Femur (tissue), 1 donor: Measurements from ENCODE around the gene ANO1.
"Not testable (repeated sequence)": the region's sequence is repeated elsewhere in the genome, so short reads cannot be mapped to it uniquely, and the experiment has no call there.

Experiments
- DNase-seq: peaks from one replicate; pipeline ENCODE4 v3.0.0-alpha.2; 2017

Gene ANO1

DNA sequence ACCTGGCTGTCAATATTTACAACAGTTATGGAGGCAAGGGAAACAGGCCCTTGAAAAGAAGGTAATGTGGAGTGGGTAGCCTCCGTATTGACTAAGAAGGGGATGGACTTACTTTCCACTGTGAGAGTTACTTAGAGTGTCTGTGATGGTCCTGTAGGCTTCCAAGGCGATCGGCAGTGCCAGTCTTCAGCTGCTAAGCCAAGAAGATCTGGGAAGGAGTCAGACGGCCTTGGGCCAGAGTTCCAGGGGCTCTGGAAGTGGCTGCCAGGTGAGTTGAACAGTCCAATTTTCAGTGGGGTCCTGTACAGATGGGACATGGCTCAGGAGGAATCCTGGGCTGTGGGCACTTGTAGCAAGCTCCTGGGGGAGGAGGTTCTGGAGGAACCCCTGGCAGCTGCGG is 139.3 kb downstream of the ANO1 start:
- not testable (repeated sequence) for DNase-seq

DNA sequence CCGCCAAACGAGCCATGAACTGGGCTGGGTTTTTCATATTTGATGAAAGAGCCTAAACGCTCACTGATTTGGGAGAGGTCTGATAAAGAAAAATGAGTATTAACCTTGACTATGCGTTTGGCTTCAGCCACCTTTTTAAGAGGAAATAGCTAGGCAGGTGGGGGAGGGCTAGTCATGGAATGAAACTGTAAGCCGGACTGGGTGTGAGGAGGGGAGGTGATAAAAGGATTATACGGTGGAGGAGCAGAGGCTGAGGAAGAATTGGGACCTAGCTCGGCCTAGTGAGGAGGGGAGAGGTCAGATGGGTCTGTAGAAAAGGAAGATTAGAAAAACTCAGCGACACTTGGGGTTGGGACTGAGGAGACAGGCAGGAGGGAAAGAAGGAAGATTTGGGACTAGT is 140.0 kb downstream of the ANO1 start:
- not testable (repeated sequence) for DNase-seq

GRCh38 chr11:70220136-70220535 is 142.0 kb downstream of the ANO1 start:
- no peak for DNase-seq

DNA sequence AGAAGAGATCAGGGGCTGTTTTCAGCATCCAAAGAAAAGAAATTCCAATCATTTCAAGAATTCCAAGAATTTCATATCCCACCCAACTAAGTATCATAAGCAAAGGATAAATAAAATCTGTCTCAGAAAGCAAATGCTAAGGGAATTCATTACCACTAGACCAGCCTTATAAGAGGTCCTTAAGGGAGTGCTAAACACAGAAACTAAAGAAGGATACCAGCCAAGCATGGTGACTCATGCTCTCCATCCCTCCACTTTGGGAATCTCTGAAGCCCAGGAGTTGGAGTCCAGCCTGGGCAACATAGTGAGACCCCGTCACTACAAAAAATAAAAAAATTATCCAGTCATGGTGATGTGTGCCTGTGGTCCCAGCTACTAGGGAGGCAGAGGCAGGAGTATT is 142.8 kb downstream of the ANO1 start:
- no peak for DNase-seq

- no peak for DNase-seq
Measured at GRCh38 chr11:70225681-70226177, 147.6 kb downstream of the ANO1 start.

- DNase-seq = no peak
Measured at GRCh38 chr11:70226183-70226582, 148.1 kb downstream of the ANO1 start.

DNA sequence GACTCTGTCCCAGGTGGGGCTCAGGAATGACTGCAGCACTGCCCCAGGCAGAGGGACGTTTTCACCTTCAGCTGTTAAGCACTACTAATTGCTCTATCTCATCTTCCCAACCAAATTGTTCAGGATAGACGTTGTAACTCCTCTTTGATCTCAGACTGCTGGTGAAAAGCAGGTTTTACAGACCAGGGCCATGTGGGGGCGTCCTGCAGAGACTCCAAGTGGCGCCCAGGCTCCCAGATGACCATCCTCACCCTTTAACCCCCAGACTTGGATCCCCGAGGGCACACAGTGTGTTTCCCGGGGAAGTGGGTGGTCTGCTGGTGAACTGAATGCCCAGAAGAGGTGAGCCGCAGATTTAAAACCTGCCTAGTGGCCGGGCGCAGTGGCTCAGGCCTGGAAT is 148.8 kb downstream of the ANO1 start:
- no peak for DNase-seq

DNA sequence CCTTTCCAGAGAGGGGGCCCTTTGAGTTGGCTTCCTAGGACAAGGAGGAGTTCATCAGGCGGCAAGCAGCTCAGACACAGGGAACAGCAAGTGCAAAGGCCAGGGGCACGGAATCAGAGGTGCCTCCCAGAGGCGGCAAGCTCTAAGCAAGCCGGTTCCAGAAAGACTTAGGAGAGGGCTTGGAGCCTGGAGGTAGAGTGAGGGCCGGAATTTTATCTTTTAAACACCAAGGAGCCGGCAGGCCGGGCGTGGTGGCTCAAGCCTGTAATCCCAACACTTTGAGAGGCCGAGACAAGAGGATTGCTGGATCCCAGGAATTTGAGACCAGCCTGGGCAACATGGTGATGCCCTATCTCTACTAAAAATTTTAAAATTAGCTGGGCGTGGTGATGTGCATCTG is 151.6 kb downstream of the ANO1 start:
- no peak for DNase-seq

DNA sequence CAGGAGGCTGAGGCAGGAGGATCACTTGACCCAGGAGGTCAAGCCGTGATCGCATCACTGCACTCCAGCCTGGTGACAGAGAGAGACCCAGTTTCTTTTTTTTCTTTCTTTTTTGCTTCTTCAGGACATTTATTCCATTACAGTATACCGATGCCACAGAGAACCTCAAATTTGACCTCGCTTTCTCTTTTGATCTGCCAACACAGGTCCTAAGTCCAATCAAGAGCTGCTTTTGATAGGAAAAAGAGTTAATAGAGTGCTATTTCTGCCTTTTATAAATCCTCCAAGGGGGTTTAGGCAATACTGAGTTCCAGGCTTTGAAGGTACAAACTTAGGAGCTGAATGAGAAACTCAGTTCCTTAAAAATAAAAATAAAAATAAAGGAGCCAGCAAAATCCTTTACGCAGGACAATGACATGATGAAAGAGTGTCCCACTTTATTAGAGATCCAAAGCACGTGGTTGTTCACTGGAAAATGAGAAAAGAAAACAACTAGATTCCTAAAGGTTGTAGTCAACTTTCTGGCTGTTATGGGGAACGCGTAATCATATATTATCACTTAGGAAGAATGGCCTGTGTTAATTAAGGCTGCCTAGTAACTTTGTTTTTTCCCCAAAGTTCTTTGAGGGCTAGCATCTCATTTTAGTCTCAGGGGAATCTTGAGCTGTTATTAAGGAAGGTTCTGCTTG is 152.2 kb downstream of the ANO1 start:
- no peak for DNase-seq

GRCh38 chr11:70230840-70231710 is 153.0 kb downstream of the ANO1 start:
- no peak for DNase-seq

DNA sequence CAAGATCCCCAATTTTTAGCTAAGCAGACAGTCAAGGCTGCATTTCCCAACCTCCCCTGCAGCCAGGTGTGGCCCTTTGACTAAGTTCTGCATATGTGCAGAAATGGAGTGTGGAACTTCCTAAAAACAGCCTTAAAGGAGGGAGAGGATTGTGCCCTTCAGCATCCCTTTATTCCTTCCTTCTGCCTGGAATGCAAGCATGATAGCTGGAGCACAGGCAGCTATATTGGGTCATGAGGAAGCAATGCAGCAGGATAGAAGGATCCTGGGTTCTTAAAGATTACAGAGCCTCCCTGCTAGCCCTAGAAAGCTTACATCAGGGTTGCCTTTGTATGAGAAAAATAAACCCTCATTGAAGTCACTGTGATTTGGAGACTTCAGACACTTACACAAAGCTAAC is 154.9 kb downstream of the ANO1 start:
- DNase-seq = no peak

- no peak for DNase-seq
Measured at GRCh38 chr11:70233511-70233934, 155.4 kb downstream of the ANO1 start.

- DNase-seq = no peak
Measured at GRCh38 chr11:70233962-70234361, 155.8 kb downstream of the ANO1 start.
